HEK293 (cell line): ENCODE results near the gene ZNF674.

Experiments
- CTCF ChIA-PET: fragments of 350-600 bp; formaldehyde crosslinking; extraction: SDS; loops from one replicate; lab custom pipeline; 2021; ENCODE audit warnings: antibody characterized with exemption; lab: Yijun Ruan, JAX
- POLR2A ChIA-PET: fragments of 300-600 bp; formaldehyde crosslinking; extraction: SDS; loops from one replicate; lab custom pipeline; 2020; ENCODE audit warnings: antibody characterized with exemption, inconsistent platforms; lab: Yijun Ruan, JAX
- H3K27ac ChIP-seq: fragments of 200-500 bp; sonication (Bioruptor generic); 2 replicates; pipeline ENCODE4 v1.5.1; 2014; ENCODE audit warnings: low read depth, low read length, control low read depth, inconsistent platforms; ENCODE audit errors: extremely low read depth
- H3K36me3 ChIP-seq, 2 experiments: fragments of 200-500 bp in 1 of 2; sonication (Bioruptor generic) in 1 of 2; 1 replicate in 1 of 2; 2 replicates in 1 of 2; pipeline ENCODE4 v1.5.1; 2014 to 2017; ENCODE audit warnings: inconsistent platforms in 2 of 2, low read length in 2 of 2; ENCODE audit not compliant: control insufficient read depth in 2 of 2, insufficient read depth in 1 of 2
- H3K4me1 ChIP-seq: fragments of 200-500 bp; sonication (Bioruptor generic); 2 replicates; pipeline ENCODE4 v1.5.1; 2014; ENCODE audit warnings: mild to moderate bottlenecking, low read length, inconsistent platforms; ENCODE audit not compliant: control insufficient read depth, insufficient read depth
- H3K4me3 ChIP-seq: 2 replicates; pipeline ENCODE4 v1.5.1; 2011; ENCODE audit warnings: low read depth, mild to moderate bottlenecking, control low read depth, low read length, moderate library complexity
- H3K9me3 ChIP-seq: fragments of 200-500 bp; sonication (Bioruptor generic); 2 replicates; pipeline ENCODE4 v1.5.1; 2014; ENCODE audit warnings: low read depth, low read length, inconsistent platforms; ENCODE audit not compliant: control insufficient read depth, insufficient read depth
- GFI1B ChIP-seq: fragments of 450-650 bp; formaldehyde crosslinking; IDR thresholded peaks from 2 replicates; pipeline ENCODE4 v1.5.1; 2016; ENCODE audit warnings: missing biosample characterization, missing genetic modification characterization
- HOXA7 ChIP-seq: sonication (generic); formaldehyde crosslinking; IDR thresholded peaks from 2 replicates; pipeline ENCODE4 v1.8.1; 2022; ENCODE audit warnings: missing genetic modification reagents, borderline replicate concordance
- HOXC10 ChIP-seq: sonication (generic); formaldehyde crosslinking; IDR thresholded peaks from 2 replicates; pipeline ENCODE4 v1.8.1; 2023; ENCODE audit warnings: mild to moderate bottlenecking, missing genetic modification reagents
- PRDM1 ChIP-seq: fragments of 450-650 bp; formaldehyde crosslinking; IDR thresholded peaks from 2 replicates; pipeline ENCODE4; 2016; ENCODE audit warnings: missing biosample characterization, missing genetic modification characterization
- TCF7L2 ChIP-seq: IDR thresholded peaks from 2 replicates; pipeline ENCODE4 v1.6.1; 2011; ENCODE audit warnings: low read depth, mild to moderate bottlenecking, inconsistent platforms, low read length, moderate library complexity, borderline replicate concordance
- TRIM28 ChIP-seq: IDR thresholded peaks from 2 replicates; pipeline ENCODE4 v1.6.1; 2011; ENCODE audit warnings: low read length, control low read depth, borderline replicate concordance
- ZBTB1 ChIP-seq: fragments of 450-650 bp; formaldehyde crosslinking; IDR thresholded peaks from 2 replicates; pipeline ENCODE4 v1.5.1; 2016; ENCODE audit warnings: missing biosample characterization, missing genetic modification characterization
- ZBTB17 ChIP-seq: fragments of 450-650 bp; formaldehyde crosslinking; IDR thresholded peaks from 2 replicates; pipeline ENCODE4 v1.5.1; 2016; ENCODE audit warnings: missing biosample characterization, missing genetic modification characterization
- ZFP3 ChIP-seq: fragments of 450-650 bp; formaldehyde crosslinking; IDR thresholded peaks from 2 replicates; pipeline ENCODE4 v1.5.1; 2016; ENCODE audit warnings: low read depth, missing biosample characterization, missing genetic modification characterization
- ZNF114 ChIP-seq: fragments of 450-650 bp; formaldehyde crosslinking; IDR thresholded peaks from 2 replicates; pipeline ENCODE4 v1.5.0; 2017; ENCODE audit warnings: missing biosample characterization, missing genetic modification characterization
- ZNF155 ChIP-seq: fragments of 450-650 bp; formaldehyde crosslinking; IDR thresholded peaks from 2 replicates; pipeline ENCODE4 v1.5.1; 2016; ENCODE audit warnings: missing biosample characterization, missing genetic modification characterization
- ZNF169 ChIP-seq: fragments of 450-650 bp; formaldehyde crosslinking; IDR thresholded peaks from 2 replicates; pipeline ENCODE4 v1.5.1; 2016; ENCODE audit warnings: missing biosample characterization, missing genetic modification characterization
- ZNF174 ChIP-seq: fragments of 450-650 bp; formaldehyde crosslinking; IDR thresholded peaks from 2 replicates; pipeline ENCODE4 v1.5.0; 2017; ENCODE audit warnings: missing biosample characterization, mild to moderate bottlenecking, missing genetic modification characterization
- ZNF184 ChIP-seq: fragments of 450-650 bp; IDR thresholded peaks from 2 replicates; pipeline ENCODE4 v1.5.1; 2018; ENCODE audit warnings: missing biosample characterization, mild to moderate bottlenecking, missing genetic modification characterization
- ZNF221 ChIP-seq: fragments of 450-650 bp; formaldehyde crosslinking; IDR thresholded peaks from 2 replicates; pipeline ENCODE4 v1.5.1; 2017; ENCODE audit warnings: missing biosample characterization, missing genetic modification characterization, borderline replicate concordance
- ZNF274 ChIP-seq, 2 experiments: fragments of 200-500 bp in 1 of 2; fragments of 450-650 bp in 1 of 2; sonication (Bioruptor generic) in 1 of 2; formaldehyde crosslinking in 1 of 2; IDR thresholded peaks; 2 replicates each; pipeline versions ENCODE4 v1.5.1 to v1.6.1; 2014 to 2016; ENCODE audit warnings: borderline replicate concordance in 1 of 2, inconsistent platforms in 1 of 2, low read length in 1 of 2, missing biosample characterization in 1 of 2, missing genetic modification characterization in 1 of 2
- ZNF302 ChIP-seq: fragments of 450-650 bp; formaldehyde crosslinking; IDR thresholded peaks from 2 replicates; pipeline ENCODE4 v1.5.1; 2016; ENCODE audit warnings: missing biosample characterization, missing genetic modification characterization, low read depth
- ZNF354C ChIP-seq: fragments of 450-650 bp; formaldehyde crosslinking; IDR thresholded peaks from 2 replicates; pipeline ENCODE4 v1.5.1; 2016; ENCODE audit warnings: missing biosample characterization, missing genetic modification characterization, low read depth, borderline replicate concordance
- ZNF521 ChIP-seq: fragments of 450-650 bp; formaldehyde crosslinking; IDR thresholded peaks from 2 replicates; pipeline ENCODE4 v1.5.1; 2017; ENCODE audit warnings: missing biosample characterization, mild to moderate bottlenecking, missing genetic modification characterization
- ZNF600 ChIP-seq: fragments of 450-650 bp; formaldehyde crosslinking; IDR thresholded peaks from 2 replicates; pipeline ENCODE4 v1.5.1; 2016; ENCODE audit warnings: missing biosample characterization, missing genetic modification characterization
- ZNF830 ChIP-seq: fragments of 450-650 bp; IDR thresholded peaks from 2 replicates; pipeline ENCODE4 v1.5.0; 2018; ENCODE audit warnings: missing biosample characterization, missing genetic modification characterization, low read depth, mild to moderate bottlenecking, moderate library complexity
- TF ChIP-seq, protein P1 (sequence below): fragments of 450-650 bp; formaldehyde crosslinking; IDR thresholded peaks from 2 replicates; pipeline ENCODE4 v1.5.1; 2017; ENCODE audit warnings: missing biosample characterization, missing genetic modification characterization
- TF ChIP-seq, protein P2 (sequence below): fragments of 450-650 bp; formaldehyde crosslinking; IDR thresholded peaks from 2 replicates; pipeline ENCODE4 v1.5.1; 2016; ENCODE audit warnings: missing biosample characterization, missing genetic modification characterization
- TF ChIP-seq, protein P3 (sequence below): fragments of 450-650 bp; formaldehyde crosslinking; IDR thresholded peaks from 2 replicates; pipeline ENCODE4 v1.5.1; 2016; ENCODE audit warnings: missing biosample characterization, missing genetic modification characterization
- TF ChIP-seq, protein P4 (sequence below): fragments of 450-650 bp; formaldehyde crosslinking; IDR thresholded peaks from 2 replicates; pipeline ENCODE4 v1.5.1; 2016; ENCODE audit warnings: missing biosample characterization, missing genetic modification characterization
- TF ChIP-seq, protein P5 (sequence below): fragments of 450-650 bp; formaldehyde crosslinking; conservative IDR thresholded peaks from 2 replicates; pipeline ENCODE4 v1.5.1; 2016; ENCODE audit warnings: low read depth, missing biosample characterization, missing genetic modification characterization

Gene ZNF674

DNA sequence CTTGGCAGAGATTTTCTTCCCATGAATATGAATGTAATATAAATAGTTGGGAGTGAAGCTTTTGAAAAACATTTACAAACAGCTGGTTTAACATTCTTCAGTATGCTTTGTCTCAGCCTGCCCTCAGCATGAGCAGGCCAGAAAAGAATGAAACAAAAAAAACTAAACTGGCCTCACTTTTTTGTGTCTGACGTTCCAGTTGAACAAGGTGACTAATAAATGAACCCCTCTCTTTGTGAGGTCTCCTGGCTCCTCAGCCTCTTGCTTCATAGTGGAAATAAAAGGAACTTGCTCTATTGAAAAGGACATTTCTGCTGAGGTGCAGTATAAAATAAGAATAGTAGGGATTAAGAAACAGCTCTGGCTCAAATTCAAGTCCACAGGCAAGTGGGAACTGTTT is 37.7 kb upstream of the ZNF674 start:
- no peaks in the 10 kb centered on the region; a peak in 1 of 3 replicates for H3K36me3 ChIP-seq
- no peak overlapping the region for H3K27ac ChIP-seq
- CTCF ChIA-PET: interaction anchor here (0.8 kb wide), 1 partner anchor 10 kb away, joined by 4 read pairs; no protein-coding TSS in a partner anchor
- no peak overlapping the region for H3K4me3 ChIP-seq
- TF ChIP-seq ZNF221 (tag by site-specific recombination) (no peak), PRDM1 (tag by site-specific recombination) (no peak), TCF7L2 (no peak), ZNF274 (IDR thresholded peaks at IDR 0.05; ENCODE audit: low read length) (no peak), ZNF274 (tag by site-specific recombination; IDR thresholded peaks at IDR 0.05; ENCODE audit: borderline replicate concordance) (no peak), HOXC10 (CRISPR knock-in tag) (no peak), ZNF521 (no peak)
- TF ChIP-seq, protein P1, sequence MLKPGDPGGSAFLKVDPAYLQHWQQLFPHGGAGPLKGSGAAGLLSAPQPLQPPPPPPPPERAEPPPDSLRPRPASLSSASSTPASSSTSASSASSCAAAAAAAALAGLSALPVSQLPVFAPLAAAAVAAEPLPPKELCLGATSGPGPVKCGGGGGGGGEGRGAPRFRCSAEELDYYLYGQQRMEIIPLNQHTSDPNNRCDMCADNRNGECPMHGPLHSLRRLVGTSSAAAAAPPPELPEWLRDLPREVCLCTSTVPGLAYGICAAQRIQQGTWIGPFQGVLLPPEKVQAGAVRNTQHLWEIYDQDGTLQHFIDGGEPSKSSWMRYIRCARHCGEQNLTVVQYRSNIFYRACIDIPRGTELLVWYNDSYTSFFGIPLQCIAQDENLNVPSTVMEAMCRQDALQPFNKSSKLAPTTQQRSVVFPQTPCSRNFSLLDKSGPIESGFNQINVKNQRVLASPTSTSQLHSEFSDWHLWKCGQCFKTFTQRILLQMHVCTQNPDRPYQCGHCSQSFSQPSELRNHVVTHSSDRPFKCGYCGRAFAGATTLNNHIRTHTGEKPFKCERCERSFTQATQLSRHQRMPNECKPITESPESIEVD (tag by site-specific recombination): 0 out of 2 replicates have a peak, but pooled peaks have one; percentile 17
- no peaks in the 10 kb centered on the region for H3K4me1 ChIP-seq
- H3K9me3 ChIP-seq: no peaks in the 10 kb centered on the region
- POLR2A ChIA-PET: interaction anchor here (0.7 kb wide), 1 partner anchor 1183 kb away, joined by 5 read pairs; no protein-coding TSS in a partner anchor

DNA sequence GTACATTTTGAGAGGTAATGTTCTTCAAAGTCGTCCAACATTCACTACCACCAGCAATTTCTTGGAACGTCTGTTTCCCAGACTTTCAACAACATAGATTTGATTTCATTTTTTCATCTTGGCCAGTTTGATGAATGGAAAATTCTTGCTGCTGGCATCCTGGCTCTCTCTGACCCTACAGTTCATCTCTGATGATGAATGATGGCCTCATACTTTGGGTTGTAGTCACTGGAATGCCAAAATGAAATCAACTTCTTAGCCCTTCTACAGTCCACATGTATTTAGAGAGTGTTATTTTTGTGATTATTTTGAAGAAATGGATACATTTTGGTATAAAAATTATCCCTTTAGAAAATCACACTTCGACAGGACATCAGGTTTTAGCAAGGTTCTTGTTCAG is 37.1 kb upstream of the ZNF674 start:
- Histone ChIP-seq H3K36me3 (no peaks in the 10 kb centered on the region; a peak in 1 of 3 replicates), H3K4me1 (no peaks in the 10 kb centered on the region), H3K4me3 (no peak overlapping the region), H3K9me3 (no peaks in the 10 kb centered on the region), H3K27ac (no peak overlapping the region)
- POLR2A ChIA-PET: no interaction called here
- CTCF ChIA-PET: no interaction called here
- TF ChIP-seq ZFP3: no peak
- no peak for TF ChIP-seq ZNF114 (tag by site-specific recombination)
- TF ChIP-seq ZNF830 (tag by site-specific recombination): no peak
- TF ChIP-seq ZNF155: no peak
- no peak for TF ChIP-seq ZNF354C
- no peak for TF ChIP-seq ZNF600 (tag by site-specific recombination)
- no peak for TF ChIP-seq HOXA7 (CRISPR knock-in tag)
- TF ChIP-seq ZBTB17 (tag by site-specific recombination): no peak
- TF ChIP-seq GFI1B (tag by site-specific recombination): no peak
- TF ChIP-seq, protein P2, sequence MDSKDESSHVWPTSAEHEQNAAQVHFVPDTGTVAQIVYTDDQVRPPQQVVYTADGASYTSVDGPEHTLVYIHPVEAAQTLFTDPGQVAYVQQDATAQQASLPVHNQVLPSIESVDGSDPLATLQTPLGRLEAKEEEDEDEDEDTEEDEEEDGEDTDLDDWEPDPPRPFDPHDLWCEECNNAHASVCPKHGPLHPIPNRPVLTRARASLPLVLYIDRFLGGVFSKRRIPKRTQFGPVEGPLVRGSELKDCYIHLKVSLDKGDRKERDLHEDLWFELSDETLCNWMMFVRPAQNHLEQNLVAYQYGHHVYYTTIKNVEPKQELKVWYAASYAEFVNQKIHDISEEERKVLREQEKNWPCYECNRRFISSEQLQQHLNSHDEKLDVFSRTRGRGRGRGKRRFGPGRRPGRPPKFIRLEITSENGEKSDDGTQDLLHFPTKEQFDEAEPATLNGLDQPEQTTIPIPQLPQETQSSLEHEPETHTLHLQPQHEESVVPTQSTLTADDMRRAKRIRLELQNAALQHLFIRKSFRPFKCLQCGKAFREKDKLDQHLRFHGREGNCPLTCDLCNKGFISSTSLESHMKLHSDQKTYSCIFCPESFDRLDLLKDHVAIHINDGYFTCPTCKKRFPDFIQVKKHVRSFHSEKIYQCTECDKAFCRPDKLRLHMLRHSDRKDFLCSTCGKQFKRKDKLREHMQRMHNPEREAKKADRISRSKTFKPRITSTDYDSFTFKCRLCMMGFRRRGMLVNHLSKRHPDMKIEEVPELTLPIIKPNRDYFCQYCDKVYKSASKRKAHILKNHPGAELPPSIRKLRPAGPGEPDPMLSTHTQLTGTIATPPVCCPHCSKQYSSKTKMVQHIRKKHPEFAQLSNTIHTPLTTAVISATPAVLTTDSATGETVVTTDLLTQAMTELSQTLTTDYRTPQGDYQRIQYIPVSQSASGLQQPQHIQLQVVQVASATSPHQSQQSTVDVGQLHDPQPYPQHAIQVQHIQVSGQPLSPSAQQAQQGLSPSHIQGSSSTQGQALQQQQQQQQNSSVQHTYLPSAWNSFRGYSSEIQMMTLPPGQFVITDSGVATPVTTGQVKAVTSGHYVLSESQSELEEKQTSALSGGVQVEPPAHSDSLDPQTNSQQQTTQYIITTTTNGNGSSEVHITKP (tag by site-specific recombination): no peak
- TF ChIP-seq ZNF184 (tag by site-specific recombination): no peak
- TF ChIP-seq ZNF302 (tag by site-specific recombination): no peak
- TF ChIP-seq ZBTB1 (tag by site-specific recombination): no peak
- no peak for TF ChIP-seq ZNF169 (tag by site-specific recombination)
- TF ChIP-seq, protein P3, sequence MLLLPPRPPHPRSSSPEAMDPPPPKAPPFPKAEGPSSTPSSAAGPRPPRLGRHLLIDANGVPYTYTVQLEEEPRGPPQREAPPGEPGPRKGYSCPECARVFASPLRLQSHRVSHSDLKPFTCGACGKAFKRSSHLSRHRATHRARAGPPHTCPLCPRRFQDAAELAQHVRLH (tag by site-specific recombination): no peak
- no peak for TF ChIP-seq ZNF174 (tag by site-specific recombination)
- TF ChIP-seq, protein P4, sequence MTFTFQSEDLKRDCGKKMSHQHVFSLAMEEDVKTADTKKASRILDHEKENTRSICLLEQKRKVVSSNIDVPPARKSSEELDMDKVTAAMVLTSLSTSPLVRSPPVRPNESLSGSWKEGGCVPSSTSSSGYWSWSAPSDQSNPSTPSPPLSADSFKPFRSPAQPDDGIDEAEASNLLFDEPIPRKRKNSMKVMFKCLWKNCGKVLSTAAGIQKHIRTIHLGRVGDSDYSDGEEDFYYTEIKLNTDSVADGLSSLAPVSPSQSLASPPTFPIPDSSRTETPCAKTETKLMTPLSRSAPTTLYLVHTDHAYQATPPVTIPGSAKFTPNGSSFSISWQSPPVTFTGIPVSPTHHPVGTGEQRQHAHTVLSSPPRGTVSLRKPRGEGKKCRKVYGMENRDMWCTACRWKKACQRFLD (tag by site-specific recombination): no peak
- no peak for TF ChIP-seq TRIM28
- TF ChIP-seq HOXC10 (CRISPR knock-in tag): no peak
- TF ChIP-seq, protein P5, sequence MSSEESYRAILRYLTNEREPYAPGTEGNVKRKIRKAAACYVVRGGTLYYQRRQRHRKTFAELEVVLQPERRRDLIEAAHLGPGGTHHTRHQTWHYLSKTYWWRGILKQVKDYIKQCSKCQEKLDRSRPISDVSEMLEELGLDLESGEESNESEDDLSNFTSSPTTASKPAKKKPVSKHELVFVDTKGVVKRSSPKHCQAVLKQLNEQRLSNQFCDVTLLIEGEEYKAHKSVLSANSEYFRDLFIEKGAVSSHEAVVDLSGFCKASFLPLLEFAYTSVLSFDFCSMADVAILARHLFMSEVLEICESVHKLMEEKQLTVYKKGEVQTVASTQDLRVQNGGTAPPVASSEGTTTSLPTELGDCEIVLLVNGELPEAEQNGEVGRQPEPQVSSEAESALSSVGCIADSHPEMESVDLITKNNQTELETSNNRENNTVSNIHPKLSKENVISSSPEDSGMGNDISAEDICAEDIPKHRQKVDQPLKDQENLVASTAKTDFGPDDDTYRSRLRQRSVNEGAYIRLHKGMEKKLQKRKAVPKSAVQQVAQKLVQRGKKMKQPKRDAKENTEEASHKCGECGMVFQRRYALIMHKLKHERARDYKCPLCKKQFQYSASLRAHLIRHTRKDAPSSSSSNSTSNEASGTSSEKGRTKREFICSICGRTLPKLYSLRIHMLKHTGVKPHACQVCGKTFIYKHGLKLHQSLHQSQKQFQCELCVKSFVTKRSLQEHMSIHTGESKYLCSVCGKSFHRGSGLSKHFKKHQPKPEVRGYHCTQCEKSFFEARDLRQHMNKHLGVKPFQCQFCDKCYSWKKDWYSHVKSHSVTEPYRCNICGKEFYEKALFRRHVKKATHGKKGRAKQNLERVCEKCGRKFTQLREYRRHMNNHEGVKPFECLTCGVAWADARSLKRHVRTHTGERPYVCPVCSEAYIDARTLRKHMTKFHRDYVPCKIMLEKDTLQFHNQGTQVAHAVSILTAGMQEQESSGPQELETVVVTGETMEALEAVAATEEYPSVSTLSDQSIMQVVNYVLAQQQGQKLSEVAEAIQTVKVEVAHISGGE: no peak
- TF ChIP-seq, all 188 proteins: peak for 0
